ENCODE results near the gene ARHGEF10L.
A peak's percentile ranks its signal among the peaks of the same experiment; 100 is the strongest.
"Not testable (repeated sequence)": the region's sequence is repeated elsewhere in the genome, so short reads cannot be mapped to it uniquely, and the experiment has no call there.

The ARHGEF10L gene

GRCh38 chr1:17503146-17503545 is 36.4 kb upstream of the ARHGEF10L start:
- 100% methylated on average over 1 of the region's 3 CpGs for WGBS
- H2BK12ac ChIP-seq (ENCODE audit: low read length in 2 of 2): peak overlapping the region in 1 of 2 experiments; percentile 15
- H4K8ac ChIP-seq (ENCODE audit: low read length): no peak overlapping the region
- peak overlapping the region; percentile 61 for H3K9ac ChIP-seq (ENCODE audit: low read length)
- H3K4me1 ChIP-seq (ENCODE audit: control insufficient read depth, insufficient read depth, low read depth, low read length): peaks cover 2% of the 10 kb centered on the region
- H3K4me3 ChIP-seq (ENCODE audit: insufficient read depth in 1 of 2, low read depth in 1 of 2, low read length in 2 of 2): no peak overlapping the region
- no peaks in the 10 kb centered on the region for H3K9me3 ChIP-seq (ENCODE audit: control insufficient read depth, low read length)
- no peak overlapping the region for H3K18ac ChIP-seq (ENCODE audit: low read depth in 1 of 2, low read length in 2 of 2)
- DNase-seq: no peak
- H2BK5ac ChIP-seq (ENCODE audit: low read depth, low read length, poor library complexity, severe bottlenecking): no peak overlapping the region
- H2BK120ac ChIP-seq (ENCODE audit: low read depth, low read length): no peak overlapping the region
- H3K14ac ChIP-seq (ENCODE audit: low read length in 2 of 2): no peak overlapping the region
- no peak overlapping the region for H2AK5ac ChIP-seq (ENCODE audit: low read length, severe bottlenecking)
- H2BK15ac ChIP-seq (ENCODE audit: low read depth, poor library complexity, severe bottlenecking): no peak overlapping the region
- H3K23ac ChIP-seq (ENCODE audit: low read length in 2 of 2): no peak overlapping the region
- no peaks in the 10 kb centered on the region for H3K36me3 ChIP-seq (ENCODE audit: control insufficient read depth in 1 of 2, insufficient read depth in 2 of 2, low read depth in 1 of 2, low read length in 2 of 2)
- H3K4me2 ChIP-seq (ENCODE audit: low read length, poor library complexity, severe bottlenecking): no peak overlapping the region
- no peak overlapping the region for H3K27ac ChIP-seq (ENCODE audit: low read length, poor library complexity, severe bottlenecking)
- H3K4ac ChIP-seq (ENCODE audit: low read depth in 1 of 2, low read length in 2 of 2): no peak overlapping the region
- peaks cover 0 to 2% of the 10 kb centered on the region in 2 experiments for H3K27me3 ChIP-seq (ENCODE audit: control insufficient read depth in 1 of 2, insufficient read depth in 1 of 2, low read length in 2 of 2)
- no peaks in the 10 kb centered on the region for H3K79me1 ChIP-seq (replicated peaks; ENCODE audit: low read length, poor library complexity, severe bottlenecking)
- no peak overlapping the region for H2AFZ ChIP-seq (ENCODE audit: low read depth, low read length)
- H4K91ac ChIP-seq (ENCODE audit: low read length): no peak overlapping the region

- not testable (repeated sequence) for H3K14ac ChIP-seq (ENCODE audit: low read length in 2 of 2); H3K18ac ChIP-seq (ENCODE audit: low read depth in 1 of 2, low read length in 2 of 2); H3K36me3 ChIP-seq (ENCODE audit: control insufficient read depth in 1 of 2, insufficient read depth in 2 of 2, low read depth in 1 of 2, low read length in 2 of 2); H2BK120ac ChIP-seq (ENCODE audit: low read depth, low read length); H2AK5ac ChIP-seq (ENCODE audit: low read length, severe bottlenecking); H2BK15ac ChIP-seq (ENCODE audit: low read depth, poor library complexity, severe bottlenecking); H3K79me1 ChIP-seq (replicated peaks; ENCODE audit: low read length, poor library complexity, severe bottlenecking); H3K4me2 ChIP-seq (ENCODE audit: low read length, poor library complexity, severe bottlenecking); H2BK5ac ChIP-seq (ENCODE audit: low read depth, low read length, poor library complexity, severe bottlenecking); H3K9ac ChIP-seq (ENCODE audit: low read length); DNase-seq; H3K9me3 ChIP-seq (ENCODE audit: control insufficient read depth, low read length); H3K23ac ChIP-seq (ENCODE audit: low read length in 2 of 2); H3K4ac ChIP-seq (ENCODE audit: low read depth in 1 of 2, low read length in 2 of 2); H2AFZ ChIP-seq (ENCODE audit: low read depth, low read length); H3K27me3 ChIP-seq (ENCODE audit: control insufficient read depth in 1 of 2, insufficient read depth in 1 of 2, low read length in 2 of 2); H4K91ac ChIP-seq (ENCODE audit: low read length); H4K8ac ChIP-seq (ENCODE audit: low read length); H3K4me1 ChIP-seq (ENCODE audit: control insufficient read depth, insufficient read depth, low read depth, low read length); H3K4me3 ChIP-seq (ENCODE audit: insufficient read depth in 1 of 2, low read depth in 1 of 2, low read length in 2 of 2); H2BK12ac ChIP-seq (ENCODE audit: low read length in 2 of 2); H3K27ac ChIP-seq (ENCODE audit: low read length, poor library complexity, severe bottlenecking)
- 89% methylated on average over 4 of the region's 4 CpGs for WGBS
Observed at GRCh38 chr1:17507200-17507599, 32.3 kb upstream of the ARHGEF10L start.

- Histone ChIP-seq H2BK12ac (ENCODE audit: low read length in 2 of 2) (no peak overlapping the region), H3K23ac (ENCODE audit: low read length in 2 of 2) (peak overlapping the region in 1 of 2 experiments; percentile 9), H3K9me3 (ENCODE audit: control insufficient read depth, low read length) (no peaks in the 10 kb centered on the region), H3K14ac (ENCODE audit: low read length in 2 of 2) (peak overlapping the region in 1 of 2 experiments; percentile 4), H3K9ac (ENCODE audit: low read length) (no peak overlapping the region), H3K4me3 (ENCODE audit: insufficient read depth in 1 of 2, low read depth in 1 of 2, low read length in 2 of 2) (no peak overlapping the region), H2BK5ac (ENCODE audit: low read depth, low read length, poor library complexity, severe bottlenecking) (no peak overlapping the region), H2AFZ (ENCODE audit: low read depth, low read length) (no peak overlapping the region), H2BK120ac (ENCODE audit: low read depth, low read length) (no peak overlapping the region), H3K18ac (ENCODE audit: low read depth in 1 of 2, low read length in 2 of 2) (no peak overlapping the region), H4K8ac (ENCODE audit: low read length) (no peak overlapping the region), H3K27ac (ENCODE audit: low read length, poor library complexity, severe bottlenecking) (no peak overlapping the region), H2BK15ac (ENCODE audit: low read depth, poor library complexity, severe bottlenecking) (no peak overlapping the region), H2AK5ac (ENCODE audit: low read length, severe bottlenecking) (no peak overlapping the region), H3K4me2 (ENCODE audit: low read length, poor library complexity, severe bottlenecking) (no peak overlapping the region), H3K27me3 (ENCODE audit: control insufficient read depth in 1 of 2, insufficient read depth in 1 of 2, low read length in 2 of 2) (peaks cover 6 to 7% of the 10 kb centered on the region in 2 experiments), H3K4ac (ENCODE audit: low read depth in 1 of 2, low read length in 2 of 2) (no peak overlapping the region), H4K91ac (ENCODE audit: low read length) (no peak overlapping the region), H3K4me1 (ENCODE audit: control insufficient read depth, insufficient read depth, low read depth, low read length) (peaks cover 1% of the 10 kb centered on the region), H3K36me3 (ENCODE audit: control insufficient read depth in 1 of 2, insufficient read depth in 2 of 2, low read depth in 1 of 2, low read length in 2 of 2) (no peaks in the 10 kb centered on the region), H3K79me1 (replicated peaks; ENCODE audit: low read length, poor library complexity, severe bottlenecking) (no peaks in the 10 kb centered on the region)
- no peak for DNase-seq
- WGBS: 71% methylated on average over 6 of the region's 6 CpGs
Observed at GRCh38 chr1:17507915-17508314, 31.6 kb upstream of the ARHGEF10L start.

GRCh38 chr1:17509363-17509762 is 30.1 kb upstream of the ARHGEF10L start:
- Histone ChIP-seq H3K27me3 (ENCODE audit: control insufficient read depth in 1 of 2, insufficient read depth in 1 of 2, low read length in 2 of 2) (peaks cover 11 to 12% of the 10 kb centered on the region in 2 experiments), H3K79me1 (replicated peaks; ENCODE audit: low read length, poor library complexity, severe bottlenecking) (no peaks in the 10 kb centered on the region), H3K4me2 (ENCODE audit: low read length, poor library complexity, severe bottlenecking) (no peak overlapping the region), H3K9me3 (ENCODE audit: control insufficient read depth, low read length) (no peaks in the 10 kb centered on the region), H2BK5ac (ENCODE audit: low read depth, low read length, poor library complexity, severe bottlenecking) (no peak overlapping the region), H4K8ac (ENCODE audit: low read length) (no peak overlapping the region), H2BK15ac (ENCODE audit: low read depth, poor library complexity, severe bottlenecking) (no peak overlapping the region), H3K23ac (ENCODE audit: low read length in 2 of 2) (no peak overlapping the region), H3K27ac (ENCODE audit: low read length, poor library complexity, severe bottlenecking) (no peak overlapping the region), H3K4ac (ENCODE audit: low read depth in 1 of 2, low read length in 2 of 2) (no peak overlapping the region), H3K36me3 (ENCODE audit: control insufficient read depth in 1 of 2, insufficient read depth in 2 of 2, low read depth in 1 of 2, low read length in 2 of 2) (no peaks in the 10 kb centered on the region), H4K91ac (ENCODE audit: low read length) (no peak overlapping the region), H3K14ac (ENCODE audit: low read length in 2 of 2) (peak overlapping the region in 1 of 2 experiments; percentile 62), H3K4me1 (ENCODE audit: control insufficient read depth, insufficient read depth, low read depth, low read length) (peaks cover 1% of the 10 kb centered on the region), H2AK5ac (ENCODE audit: low read length, severe bottlenecking) (no peak overlapping the region), H2BK120ac (ENCODE audit: low read depth, low read length) (no peak overlapping the region), H2BK12ac (ENCODE audit: low read length in 2 of 2) (no peak overlapping the region), H3K18ac (ENCODE audit: low read depth in 1 of 2, low read length in 2 of 2) (no peak overlapping the region), H3K9ac (ENCODE audit: low read length) (no peak overlapping the region), H3K4me3 (ENCODE audit: insufficient read depth in 1 of 2, low read depth in 1 of 2, low read length in 2 of 2) (no peak overlapping the region), H2AFZ (ENCODE audit: low read depth, low read length) (no peak overlapping the region)
- DNase-seq: no peak
- 62% methylated on average over 8 of the region's 8 CpGs for WGBS
